H1 (cell line): ENCODE measurements around the gene PEX3. TPM values are rescaled to one million over a fixed set of nuclear protein-coding genes. Genes with fewer than 3 reads are reported as not detected.

Experiments
- CBX8 ChIP-seq: fragments of 300-800, 300-1000 bp; sonication (generic); IDR thresholded peaks from 2 replicates; pipeline ENCODE4 v1.7.1; 2016; ENCODE audit warnings: low read depth, low read length, borderline replicate concordance
- RAD21 ChIP-seq, 2 experiments: IDR thresholded peaks in 1 of 2; conservative IDR thresholded peaks in 1 of 2; 2 replicates each; pipeline ENCODE4 v1.6.1; 2011; ENCODE audit warnings: low read depth in 2 of 2, low read length in 2 of 2, improper control_type of control experiment in 1 of 2, inconsistent platforms in 1 of 2, mild to moderate bottlenecking in 1 of 2, moderate library complexity in 1 of 2
- polyA plus RNA-seq, 7 experiments: library from polyadenylated mRNA; depleted of rRNA in 3 of 7; stranded (reverse) in 5 of 7; unstranded in 2 of 7; fragments of >200 nt in 5 of 7; fragments of 200-250 nt in 2 of 7; gene quantifications; 1 replicate in 5 of 7; 2 replicates in 1 of 7; 4 replicates in 1 of 7; pipeline versions ENCODE4 v1.2.1 to v1.2.3, GENCODE V29; 2011 to 2013; ENCODE audit warnings: missing spikeins in 2 of 7, mixed read lengths in 2 of 7
- total RNA-seq: library from RNA; stranded (reverse); fragmentation: NEBNext Ultra II Directional; extraction: Animal tissue kit (Norgen Biotek cat#: 25700); gene quantifications from 2 replicates; pipeline ENCODE4 v1.2.1, GENCODE V29; 2021

PEX3 gene
- total and polyA plus RNA-seq, 2 of the 8 experiments (the other 6 are each of a cell fraction or from before 2014, with no cell fraction given) = 8.0 to 16.8 TPM

DNA sequence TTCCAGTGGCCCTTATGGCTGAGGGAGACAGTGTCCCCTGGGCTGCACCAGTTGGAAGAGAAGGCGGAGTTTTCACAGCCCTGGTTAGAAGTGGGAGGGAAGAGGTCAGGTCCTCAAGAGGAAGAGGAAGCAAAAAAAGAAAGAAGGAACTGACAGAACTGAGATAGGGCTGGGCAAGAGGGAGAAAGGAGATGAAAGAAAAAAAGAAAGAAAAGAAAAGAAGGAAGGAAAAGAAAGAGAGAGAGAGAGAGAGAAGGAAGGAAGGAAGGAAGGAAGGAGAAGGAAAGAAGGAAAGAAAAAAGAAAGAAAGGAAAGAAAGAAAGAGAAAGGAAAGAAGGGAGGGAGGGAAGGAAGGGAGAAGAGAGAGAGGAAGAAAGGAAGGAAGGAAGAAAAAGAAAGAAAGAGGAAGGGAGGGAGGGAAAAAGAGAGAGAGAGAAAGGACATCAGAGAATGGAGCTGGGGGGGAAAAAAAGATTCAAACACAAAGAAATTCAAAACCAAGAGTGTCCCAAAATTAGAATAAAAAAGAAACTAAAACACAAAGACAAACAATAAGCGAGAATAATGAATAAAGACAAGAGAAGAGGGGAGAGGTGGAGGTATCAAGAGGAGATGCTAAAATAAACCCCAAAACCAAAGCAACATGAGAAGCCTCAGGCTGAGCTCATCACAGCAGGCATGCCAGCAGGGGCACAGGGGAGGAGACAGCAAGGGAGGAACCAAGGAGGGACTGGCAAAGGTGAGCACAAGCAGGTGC lies 66.3 kb downstream of the PEX3 start (continued):
- TF ChIP-seq RAD21 (IDR thresholded peaks at IDR 0.05 in 1 of 2, conservative IDR thresholded peaks at IDR 0.05 in 1 of 2; ENCODE audit: low read depth in 2 of 2, low read length in 2 of 2) (no peak), CBX8 (no peak)
